GM23338 (cell line): ENCODE results near the gene EIF4A3. TPM values are rescaled to one million over a fixed set of nuclear protein-coding genes. Genes with fewer than 3 reads are reported as not detected.

Source experiments
- ATAC-seq: fragments of 200-7000 bp; cut with Tn5 transposase; 3 replicates; pipeline ENCODE4 v1.9.1; 2020
- DNase-seq: peaks from one replicate; pipeline ENCODE4 v3.0.0-alpha.2; 2015; ENCODE audit warnings: low spot score
- H2AFZ ChIP-seq: fragments of 200-600 bp; sonication (generic); 2 replicates; pipeline ENCODE4 v1.8.0; 2016; ENCODE audit warnings: antibody characterized with exemption, mild to moderate bottlenecking, moderate library complexity
- H3F3A ChIP-seq: fragments of 200-600 bp; sonication (generic); replicated peaks from 2 replicates; pipeline ENCODE4 v1.8.0; 2017; ENCODE audit warnings: antibody characterized with exemption, mixed run types, low read depth
- H3K27ac ChIP-seq: fragments of 200-600 bp; sonication (generic); 2 replicates; pipeline ENCODE4 v1.6.1; 2016; ENCODE audit warnings: low read depth
- H3K27me3 ChIP-seq: fragments of 200-600 bp; sonication (generic); 2 replicates; pipeline ENCODE4 v1.8.0; 2016; ENCODE audit warnings: mild to moderate bottlenecking, mixed run types, moderate library complexity; ENCODE audit not compliant: insufficient read depth
- H3K36me3 ChIP-seq: fragments of 200-600 bp; sonication (generic); 2 replicates; pipeline ENCODE4 v1.8.0; 2016; ENCODE audit warnings: mild to moderate bottlenecking; ENCODE audit not compliant: insufficient read depth
- H3K4me1 ChIP-seq: fragments of 200-600 bp; sonication (generic); 2 replicates; pipeline ENCODE4 v1.8.0; 2016; ENCODE audit warnings: mild to moderate bottlenecking, moderate library complexity; ENCODE audit not compliant: insufficient read depth
- H3K4me2 ChIP-seq: fragments of 200-600 bp; sonication (generic); 2 replicates; pipeline ENCODE4 v1.7.1; 2017; ENCODE audit warnings: mixed run types
- H3K4me3 ChIP-seq: fragments of 200-600 bp; sonication (generic); 2 replicates; pipeline ENCODE4 v1.6.1; 2016; ENCODE audit warnings: mixed run types
- H3K79me2 ChIP-seq: fragments of 200-600 bp; sonication (generic); replicated peaks from 2 replicates; pipeline ENCODE4 v1.8.0; 2017; ENCODE audit warnings: mild to moderate bottlenecking; ENCODE audit not compliant: insufficient read depth
- H3K9me2 ChIP-seq: fragments of 200-600 bp; sonication (generic); 2 replicates; pipeline ENCODE4 v1.8.0; 2017; ENCODE audit not compliant: insufficient read depth
- H4K20me1 ChIP-seq: fragments of 200-600 bp; sonication (generic); replicated peaks from 2 replicates; pipeline ENCODE4 v1.8.0; 2017; ENCODE audit warnings: mild to moderate bottlenecking; ENCODE audit not compliant: insufficient read depth
- H3K27ac Mint-ChIP-seq: 2 replicates; pipeline ENCODE4 v1.8.0; 2020; ENCODE audit warnings: inconsistent platforms, mild to moderate bottlenecking, moderate library complexity, mixed read lengths
- H3K27me3 Mint-ChIP-seq: 3 replicates; pipeline ENCODE4 v1.8.0; 2022; ENCODE audit warnings: low read depth, mild to moderate bottlenecking, moderate library complexity, mixed read lengths, inconsistent platforms; ENCODE audit not compliant: insufficient read depth, poor library complexity
- H3K36me3 Mint-ChIP-seq: 3 replicates; pipeline ENCODE4 v1.8.0; 2021; ENCODE audit warnings: low read depth, mild to moderate bottlenecking, inconsistent platforms, moderate library complexity, mixed read lengths
- H3K4me1 Mint-ChIP-seq: 3 replicates; pipeline ENCODE4 v1.8.0; 2020; ENCODE audit warnings: mild to moderate bottlenecking, inconsistent platforms, mixed read lengths
- H3K4me3 Mint-ChIP-seq: 3 replicates; pipeline ENCODE4 v1.8.0; 2021; ENCODE audit warnings: moderate library complexity, mild to moderate bottlenecking, inconsistent platforms, mixed read lengths
- H3K9me3 Mint-ChIP-seq: 3 replicates; pipeline ENCODE4 v1.8.0; 2020; ENCODE audit warnings: moderate library complexity, mild to moderate bottlenecking, inconsistent platforms, mixed read lengths
- EZH2 ChIP-seq: fragments of 200-600 bp; sonication (generic); IDR thresholded peaks from one replicate; pipeline ENCODE4 v1.8.0; 2017; ENCODE audit warnings: antibody characterized with exemption, mild to moderate bottlenecking, low read depth; ENCODE audit not compliant: unreplicated experiment
- EZH2phosphoT487 ChIP-seq: fragments of 200-600 bp; sonication (generic); IDR thresholded peaks from one replicate; pipeline ENCODE4 v1.8.1; 2018; ENCODE audit warnings: antibody characterized with exemption; ENCODE audit not compliant: unreplicated experiment
- JUNB ChIP-seq: IDR thresholded peaks from one replicate; pipeline ENCODE4 v1.6.1; 2016; ENCODE audit warnings: antibody characterized with exemption; ENCODE audit not compliant: unreplicated experiment
- NANOG ChIP-seq: IDR thresholded peaks from 2 replicates; pipeline ENCODE4 v1.6.1; 2016; ENCODE audit warnings: antibody characterized with exemption, borderline replicate concordance
- STAT1 ChIP-seq: IDR thresholded peaks from one replicate; pipeline ENCODE4 v1.6.1; 2016; ENCODE audit warnings: antibody characterized with exemption; ENCODE audit not compliant: unreplicated experiment
- ZNF114 ChIP-seq: fragments of 250-450 bp; sonication (Bioruptor Pico); IDR thresholded peaks from 2 replicates; pipeline ENCODE4 v1.5.0; 2020; ENCODE audit warnings: mild to moderate bottlenecking, moderate library complexity
- ZNF331 ChIP-seq: fragments of 250-450 bp; sonication (Bioruptor Pico); IDR thresholded peaks from 2 replicates; pipeline ENCODE4 v1.5.0; 2020; ENCODE audit warnings: low read depth, mild to moderate bottlenecking, moderate library complexity
- ZNF462 ChIP-seq: fragments of 250-450 bp; sonication (Bioruptor Pico); IDR thresholded peaks from 2 replicates; pipeline ENCODE4 v1.5.0; 2020; ENCODE audit warnings: mild to moderate bottlenecking, moderate library complexity
- polyA plus RNA-seq: library from polyadenylated mRNA; unstranded; fragments of >200 nt; fragmentation: Nextera tagmentation; extraction: Ambion mirVana; gene quantifications from 2 replicates; pipeline ENCODE4 v1.2.1, GENCODE V29; 2016
- total RNA-seq: library from RNA; depleted of rRNA; stranded (reverse); fragments of >200 nt; shearing (Covaris generic); gene quantifications from 2 replicates; pipeline ENCODE4 v1.2.3, GENCODE V29; 2014
- TF ChIP-seq, protein P1 (sequence below): IDR thresholded peaks from one replicate; pipeline ENCODE4 v1.6.1; 2018; ENCODE audit warnings: antibody characterized with exemption; ENCODE audit not compliant: unreplicated experiment
- TF ChIP-seq, protein P2 (sequence below), 2 experiments: fragments of 200-600 bp in 1 of 2; sonication (generic) in 1 of 2; conservative IDR thresholded peaks; 2 replicates each; pipeline versions ENCODE4 v1.5.1 to v1.6.1; 2016 to 2017; ENCODE audit warnings: antibody characterized with exemption in 2 of 2, low read depth in 2 of 2, mild to moderate bottlenecking in 2 of 2, moderate library complexity in 1 of 2

The EIF4A3 gene
- total and polyA plus RNA-seq, 2 experiments from 2014 or later: 146 to 156 TPM

DNA sequence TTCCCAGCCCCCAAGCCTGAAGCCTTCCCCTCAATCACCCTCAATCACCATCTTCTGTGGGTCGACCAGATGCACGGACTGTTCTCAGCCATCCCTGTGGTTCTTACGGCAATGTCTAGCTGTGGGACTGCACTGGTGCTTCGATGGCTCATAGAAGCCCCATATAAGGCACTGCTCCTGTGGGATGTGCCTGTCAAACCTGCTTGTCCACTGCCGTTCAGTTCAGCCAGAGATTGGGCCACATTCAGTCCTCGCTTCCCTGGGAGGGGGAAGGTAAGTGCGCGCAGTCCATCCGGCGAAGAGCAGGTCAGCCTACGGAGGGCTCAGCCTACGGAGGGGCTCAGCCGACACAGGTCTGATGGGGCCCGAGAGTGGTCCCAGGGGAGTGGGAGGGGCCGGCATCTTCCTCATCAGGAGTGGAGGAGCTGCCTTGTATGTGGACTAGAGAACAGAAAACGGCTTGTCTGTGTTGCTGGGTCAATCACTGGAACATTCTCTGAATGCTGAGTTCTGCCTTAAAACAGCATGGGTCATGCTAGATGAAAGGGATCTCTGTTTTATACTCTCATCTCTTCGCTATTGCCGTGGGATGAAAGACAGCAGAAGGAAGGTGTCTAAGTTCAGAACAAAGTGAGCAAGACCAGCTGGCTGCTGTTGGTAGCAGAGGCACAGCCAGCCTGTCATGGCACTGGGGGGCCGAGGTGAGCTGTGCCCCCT is 23.0 kb upstream of the EIF4A3 start, which contains the start of gene CARD14:
CARD14 (plus strand) TSS at position 247 of the 717 bp plus-strand sequence. CDS start 11,409 bp downstream, outside the sequence.
- no peaks in the 10 kb centered on the region for H3K9me2 ChIP-seq
- H4K20me1 ChIP-seq: no peaks in the 10 kb centered on the region
- H3K27ac ChIP-seq: no peak within 1 kb of the TSS
- no peaks in the 10 kb centered on the region for H3K79me2 ChIP-seq
- no peaks in the 10 kb centered on the region for H3K4me1 ChIP-seq
- no peaks in the 10 kb centered on the region for H3K9me3 Mint-ChIP-seq
- no peak for DNase-seq
- no peak within 1 kb of the TSS for H2AFZ ChIP-seq
- no peaks in the 10 kb centered on the region for H3F3A ChIP-seq
- H3K4me3 Mint-ChIP-seq: no peak within 1 kb of the TSS
- H3K4me2 ChIP-seq: no peak within 1 kb of the TSS
- TF ChIP-seq STAT1: no peak
- no peak for TF ChIP-seq EZH2
- no peak for TF ChIP-seq EZH2phosphoT487
- TF ChIP-seq ZNF114 (CRISPR knock-in tag): no peak
- TF ChIP-seq JUNB: no peak
- TF ChIP-seq ZNF331 (CRISPR knock-in tag): no peak
- TF ChIP-seq, protein P1, sequence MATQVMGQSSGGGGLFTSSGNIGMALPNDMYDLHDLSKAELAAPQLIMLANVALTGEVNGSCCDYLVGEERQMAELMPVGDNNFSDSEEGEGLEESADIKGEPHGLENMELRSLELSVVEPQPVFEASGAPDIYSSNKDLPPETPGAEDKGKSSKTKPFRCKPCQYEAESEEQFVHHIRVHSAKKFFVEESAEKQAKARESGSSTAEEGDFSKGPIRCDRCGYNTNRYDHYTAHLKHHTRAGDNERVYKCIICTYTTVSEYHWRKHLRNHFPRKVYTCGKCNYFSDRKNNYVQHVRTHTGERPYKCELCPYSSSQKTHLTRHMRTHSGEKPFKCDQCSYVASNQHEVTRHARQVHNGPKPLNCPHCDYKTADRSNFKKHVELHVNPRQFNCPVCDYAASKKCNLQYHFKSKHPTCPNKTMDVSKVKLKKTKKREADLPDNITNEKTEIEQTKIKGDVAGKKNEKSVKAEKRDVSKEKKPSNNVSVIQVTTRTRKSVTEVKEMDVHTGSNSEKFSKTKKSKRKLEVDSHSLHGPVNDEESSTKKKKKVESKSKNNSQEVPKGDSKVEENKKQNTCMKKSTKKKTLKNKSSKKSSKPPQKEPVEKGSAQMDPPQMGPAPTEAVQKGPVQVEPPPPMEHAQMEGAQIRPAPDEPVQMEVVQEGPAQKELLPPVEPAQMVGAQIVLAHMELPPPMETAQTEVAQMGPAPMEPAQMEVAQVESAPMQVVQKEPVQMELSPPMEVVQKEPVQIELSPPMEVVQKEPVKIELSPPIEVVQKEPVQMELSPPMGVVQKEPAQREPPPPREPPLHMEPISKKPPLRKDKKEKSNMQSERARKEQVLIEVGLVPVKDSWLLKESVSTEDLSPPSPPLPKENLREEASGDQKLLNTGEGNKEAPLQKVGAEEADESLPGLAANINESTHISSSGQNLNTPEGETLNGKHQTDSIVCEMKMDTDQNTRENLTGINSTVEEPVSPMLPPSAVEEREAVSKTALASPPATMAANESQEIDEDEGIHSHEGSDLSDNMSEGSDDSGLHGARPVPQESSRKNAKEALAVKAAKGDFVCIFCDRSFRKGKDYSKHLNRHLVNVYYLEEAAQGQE: no peak
- no peak for TF ChIP-seq ZNF462 (CRISPR knock-in tag)
- no peak for TF ChIP-seq NANOG
- TF ChIP-seq, protein P2, sequence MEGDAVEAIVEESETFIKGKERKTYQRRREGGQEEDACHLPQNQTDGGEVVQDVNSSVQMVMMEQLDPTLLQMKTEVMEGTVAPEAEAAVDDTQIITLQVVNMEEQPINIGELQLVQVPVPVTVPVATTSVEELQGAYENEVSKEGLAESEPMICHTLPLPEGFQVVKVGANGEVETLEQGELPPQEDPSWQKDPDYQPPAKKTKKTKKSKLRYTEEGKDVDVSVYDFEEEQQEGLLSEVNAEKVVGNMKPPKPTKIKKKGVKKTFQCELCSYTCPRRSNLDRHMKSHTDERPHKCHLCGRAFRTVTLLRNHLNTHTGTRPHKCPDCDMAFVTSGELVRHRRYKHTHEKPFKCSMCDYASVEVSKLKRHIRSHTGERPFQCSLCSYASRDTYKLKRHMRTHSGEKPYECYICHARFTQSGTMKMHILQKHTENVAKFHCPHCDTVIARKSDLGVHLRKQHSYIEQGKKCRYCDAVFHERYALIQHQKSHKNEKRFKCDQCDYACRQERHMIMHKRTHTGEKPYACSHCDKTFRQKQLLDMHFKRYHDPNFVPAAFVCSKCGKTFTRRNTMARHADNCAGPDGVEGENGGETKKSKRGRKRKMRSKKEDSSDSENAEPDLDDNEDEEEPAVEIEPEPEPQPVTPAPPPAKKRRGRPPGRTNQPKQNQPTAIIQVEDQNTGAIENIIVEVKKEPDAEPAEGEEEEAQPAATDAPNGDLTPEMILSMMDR (conservative IDR thresholded peaks at IDR 0.05; ENCODE audit: low read depth in 2 of 2): no peak
- peaks cover 15% of the 10 kb centered on the region for H3K27me3 Mint-ChIP-seq
- no peaks in the 10 kb centered on the region for H3K36me3 ChIP-seq
- H3K27me3 ChIP-seq: no peaks in the 10 kb centered on the region
- no peak for ATAC-seq
- H3K4me1 Mint-ChIP-seq: no peaks in the 10 kb centered on the region
- H3K36me3 Mint-ChIP-seq: no peaks in the 10 kb centered on the region
- no peak within 1 kb of the TSS for H3K4me3 ChIP-seq
- H3K27ac Mint-ChIP-seq: no peak within 1 kb of the TSS
